Stimulated activated CD8-positive, alpha-beta memory T cell treated with anti-CD3 and anti-CD28 coated beads, Interleukin-2, amount 100 ng/mL, for 48 hours (primary cell): Measurements from ENCODE around the gene SPTBN4.
A peak's percentile ranks its signal among the peaks of the same experiment; 100 is the strongest.

ENCODE experiments used
- DNase-seq, 2 donors: peaks; one replicate each; pipeline ENCODE4 v3.0.0-alpha.2; 2020; ENCODE audit warnings: low read depth in 2 of 2

The SPTBN4 gene

GRCh38 chr19:40603071-40603388 lies 136.2 kb downstream of the SPTBN4 start:
- DNase-seq = no peak

- DNase-seq = peak; percentile 90 to 98
Measured at GRCh38 chr19:40603389-40604170, 136.8 kb downstream of the SPTBN4 start.

DNA sequence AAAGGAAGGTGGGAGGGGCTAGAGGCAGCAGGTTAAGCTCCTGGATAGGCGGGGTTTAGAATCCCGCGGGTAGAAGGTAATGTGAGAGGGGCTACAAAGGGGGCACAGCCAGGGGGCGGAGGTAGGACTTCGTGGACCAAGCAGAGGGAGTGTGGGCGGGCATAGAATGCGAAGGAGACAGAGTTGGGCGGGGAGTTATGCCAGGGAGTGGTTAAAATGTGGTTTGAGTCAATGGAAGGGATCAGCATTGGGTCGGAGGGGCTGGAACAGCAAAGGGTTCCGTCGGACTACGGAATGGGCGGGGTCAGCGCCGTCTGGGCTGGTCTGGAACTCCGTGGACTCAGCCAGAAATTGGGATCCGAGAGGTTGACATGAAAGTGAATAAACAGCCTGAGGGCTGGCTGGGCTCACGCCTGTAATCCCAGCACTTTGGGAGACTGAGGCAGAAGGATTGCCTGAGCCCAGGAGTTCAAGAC lies 137.4 kb downstream of the SPTBN4 start:
- DNase-seq = no peak

DNA sequence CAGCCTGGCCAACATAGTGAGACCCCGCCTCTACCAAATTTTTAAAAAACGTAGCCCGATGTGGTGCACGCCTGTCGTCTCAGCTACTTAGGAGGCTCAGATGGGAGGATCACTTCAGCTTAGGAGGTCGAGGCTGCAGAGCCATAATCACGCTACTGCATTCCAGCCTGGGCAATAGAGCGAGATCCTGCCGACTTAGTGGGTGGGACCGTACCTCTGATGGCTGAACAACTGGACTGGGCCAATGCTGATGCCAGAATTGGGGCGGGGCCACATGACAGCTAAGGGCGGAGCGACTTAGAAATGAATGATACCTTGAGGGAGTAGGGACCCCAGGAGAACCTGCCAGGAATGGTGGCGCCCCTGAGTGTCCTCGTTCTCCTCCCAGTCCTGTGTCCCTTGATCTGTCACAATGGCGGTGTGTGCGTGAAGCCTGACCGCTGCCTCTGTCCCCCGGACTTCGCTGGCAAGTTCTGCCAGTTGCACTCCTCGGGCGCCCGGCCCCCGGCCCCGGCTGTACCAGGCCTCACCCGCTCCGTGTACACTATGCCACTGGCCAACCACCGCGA lies 137.9 kb downstream of the SPTBN4 start:
- DNase-seq = no peak

DNA sequence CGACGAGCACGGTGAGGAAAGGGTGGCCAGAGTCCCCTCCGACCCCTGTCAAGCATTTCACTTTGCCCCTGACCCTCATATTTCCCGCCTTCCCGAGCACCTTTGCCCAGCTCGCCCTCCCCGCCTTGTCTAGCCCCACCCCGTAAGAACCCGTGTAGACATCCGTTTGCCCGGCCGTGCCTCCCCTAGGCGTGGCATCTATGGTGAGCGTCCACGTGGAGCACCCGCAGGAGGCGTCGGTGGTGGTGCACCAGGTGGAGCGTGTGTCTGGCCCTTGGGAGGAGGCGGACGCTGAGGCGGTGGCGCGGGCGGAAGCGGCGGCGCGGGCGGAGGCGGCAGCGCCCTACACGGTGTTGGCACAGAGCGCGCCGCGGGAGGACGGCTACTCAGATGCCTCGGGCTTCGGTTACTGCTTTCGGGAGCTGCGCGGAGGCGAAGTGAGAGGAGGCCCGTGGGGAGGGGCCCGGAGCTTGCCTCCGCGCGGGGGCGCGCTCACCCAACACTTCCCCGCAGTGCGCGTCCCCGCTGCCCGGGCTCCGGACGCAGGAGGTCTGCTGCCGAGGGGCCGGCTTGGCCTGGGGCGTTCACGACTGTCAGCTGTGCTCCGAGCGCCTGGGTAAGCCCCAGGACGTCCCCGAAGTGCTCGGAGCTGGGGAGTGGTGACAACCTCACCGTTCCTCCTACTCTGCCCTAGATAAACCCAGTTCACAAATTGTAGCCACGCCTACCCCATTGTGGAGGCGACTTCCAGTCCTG lies 138.6 kb downstream of the SPTBN4 start:
- peak; percentile 62 to 67 for DNase-seq

- no peak for DNase-seq
Measured at GRCh38 chr19:40607311-40608239, 140.8 kb downstream of the SPTBN4 start.

GRCh38 chr19:40608240-40608621 lies 141.4 kb downstream of the SPTBN4 start:
- DNase-seq = no peak

DNA sequence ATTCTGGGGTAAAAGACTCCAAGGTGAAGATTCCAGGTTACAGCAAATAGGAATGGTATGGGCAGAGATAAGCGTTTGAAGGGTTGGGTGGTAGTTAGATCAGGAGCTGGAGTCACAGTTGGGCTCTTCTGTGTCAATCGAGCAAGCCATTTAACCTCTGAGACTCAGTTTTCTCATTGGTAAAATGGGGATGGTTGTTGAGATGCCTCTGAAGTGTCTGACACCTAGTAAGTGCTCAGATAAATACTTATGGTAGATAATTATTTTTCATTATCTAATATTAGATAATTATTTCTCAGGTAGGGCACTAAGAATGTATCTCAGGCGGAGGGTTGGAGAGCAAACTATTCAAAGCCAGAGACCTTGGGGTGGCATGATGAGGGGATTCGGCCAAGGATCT lies 142.2 kb downstream of the SPTBN4 start:
- DNase-seq = no peak

DNA sequence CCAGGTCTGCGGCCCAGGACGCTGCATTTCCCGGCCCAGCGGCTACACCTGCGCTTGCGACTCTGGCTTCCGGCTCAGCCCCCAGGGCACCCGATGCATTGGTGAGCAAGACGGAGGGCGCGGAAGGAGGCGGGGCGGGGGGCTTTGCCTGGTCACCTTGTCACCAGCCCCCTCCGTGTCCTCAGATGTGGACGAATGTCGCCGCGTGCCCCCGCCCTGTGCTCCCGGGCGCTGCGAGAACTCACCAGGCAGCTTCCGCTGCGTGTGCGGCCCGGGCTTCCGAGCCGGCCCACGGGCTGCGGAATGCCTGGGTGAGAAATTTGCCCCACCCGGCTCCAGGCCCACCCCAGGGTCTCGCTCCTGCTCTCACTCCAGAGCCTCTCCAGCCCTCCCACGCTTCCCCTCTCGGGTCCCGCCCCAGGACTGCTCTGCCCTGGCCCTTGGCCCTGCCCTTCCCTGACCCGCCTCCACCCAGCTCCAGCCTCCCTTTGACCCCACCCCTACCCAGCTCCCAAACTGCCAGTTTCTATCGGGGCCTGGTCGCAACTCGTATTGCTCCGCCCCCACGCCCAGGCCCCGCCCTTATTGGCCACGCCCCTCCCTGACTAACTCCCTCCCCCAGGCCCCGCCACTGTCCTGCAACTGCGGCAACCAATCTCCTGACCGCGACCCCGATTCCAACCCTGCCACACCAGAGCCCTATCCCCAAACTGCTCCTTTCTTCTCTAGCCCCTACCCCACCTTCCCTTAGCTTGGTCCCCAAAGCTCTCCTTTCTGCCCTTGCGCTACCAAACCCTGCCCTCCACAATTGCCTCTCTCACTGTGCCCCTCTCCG lies 143.0 kb downstream of the SPTBN4 start:
- peak; percentile 89 to 92 for DNase-seq

GRCh38 chr19:40610396-40611064 lies 143.7 kb downstream of the SPTBN4 start:
- DNase-seq = no peak

- DNase-seq = no peak
Measured at GRCh38 chr19:40611096-40611495, 144.3 kb downstream of the SPTBN4 start.

- no peak for DNase-seq
Measured at GRCh38 chr19:40611900-40612698, 145.3 kb downstream of the SPTBN4 start.

DNA sequence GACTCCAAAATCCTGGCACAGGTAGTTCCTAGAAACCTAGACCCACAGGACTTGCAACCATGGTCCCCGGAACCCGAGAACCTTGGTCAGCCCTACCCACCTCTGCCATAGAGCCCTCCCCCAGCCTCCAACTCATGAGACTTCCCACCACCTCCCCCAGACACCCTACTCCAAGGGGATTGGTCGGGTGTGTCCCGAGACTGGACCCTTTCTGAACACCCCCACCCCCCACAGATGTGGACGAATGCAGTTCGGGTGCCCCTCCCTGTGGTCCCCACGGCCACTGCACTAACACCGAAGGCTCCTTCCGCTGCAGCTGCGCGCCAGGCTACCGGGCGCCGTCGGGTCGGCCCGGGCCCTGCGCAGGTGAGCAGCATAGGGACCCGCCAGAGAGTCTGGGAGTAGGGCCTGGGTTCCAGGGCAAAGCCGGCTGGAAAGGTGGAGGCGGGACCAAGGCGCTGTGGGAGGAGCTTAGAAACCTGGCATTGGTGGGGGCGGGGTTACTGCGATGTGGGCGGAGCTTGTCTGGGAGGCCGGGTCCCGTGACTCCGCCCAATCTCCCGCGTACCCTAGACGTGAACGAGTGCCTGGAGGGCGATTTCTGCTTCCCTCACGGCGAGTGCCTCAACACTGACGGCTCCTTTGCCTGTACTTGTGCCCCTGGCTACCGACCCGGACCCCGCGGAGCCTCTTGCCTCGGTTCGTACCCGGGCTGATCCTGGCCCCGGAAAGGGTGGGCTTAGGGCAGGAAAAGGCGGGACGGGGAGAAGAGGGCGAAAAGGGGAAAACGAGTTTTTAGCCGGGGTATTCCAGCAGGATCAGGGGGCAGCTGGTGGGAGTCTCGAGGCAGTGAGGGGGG lies 146.3 kb downstream of the SPTBN4 start:
- peak; percentile 64 to 83 for DNase-seq

GRCh38 chr19:40613690-40614621 lies 147.2 kb downstream of the SPTBN4 start:
- DNase-seq = peak; percentile 71 to 84

- peak; percentile 86 to 95 for DNase-seq
Measured at GRCh38 chr19:40614622-40615411, 148.0 kb downstream of the SPTBN4 start.

DNA sequence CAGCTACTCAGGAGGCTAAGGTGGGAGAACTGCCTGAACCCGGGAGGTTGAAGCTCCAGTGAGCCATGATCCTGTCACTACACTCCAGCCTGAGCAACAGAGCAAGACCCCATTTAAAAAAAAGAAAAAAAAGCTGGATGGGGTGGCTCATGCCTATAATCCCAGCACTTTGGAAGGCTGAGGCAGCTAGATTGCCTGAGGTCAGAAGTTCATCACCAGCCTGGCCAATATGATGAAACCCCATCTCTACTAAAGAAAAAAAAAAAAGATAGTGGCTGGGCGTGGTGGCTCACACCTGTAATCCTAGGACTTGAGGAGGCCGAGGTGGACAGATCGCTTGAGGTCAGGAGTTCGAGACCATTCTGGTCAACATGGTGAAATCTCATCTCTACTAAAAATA lies 149.4 kb downstream of the SPTBN4 start:
- no peak for DNase-seq

DNA sequence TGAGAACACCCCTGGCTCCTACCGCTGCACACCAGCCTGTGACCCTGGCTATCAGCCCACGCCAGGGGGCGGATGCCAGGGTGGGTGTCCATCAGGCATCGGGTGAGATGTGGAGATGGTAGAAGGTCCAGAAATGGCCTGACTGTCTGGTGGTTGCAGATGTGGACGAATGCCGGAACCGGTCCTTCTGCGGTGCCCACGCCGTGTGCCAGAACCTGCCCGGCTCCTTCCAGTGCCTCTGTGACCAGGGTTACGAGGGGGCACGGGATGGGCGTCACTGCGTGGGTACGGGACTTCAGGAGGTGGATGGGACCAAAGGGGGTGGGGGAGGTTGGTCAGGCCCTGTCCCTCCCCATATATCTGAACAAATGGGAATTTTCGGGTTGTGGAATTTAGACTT lies 150.1 kb downstream of the SPTBN4 start:
- DNase-seq = no peak
